Activated CD4-positive, alpha-beta T cell treated with anti-CD3 and anti-CD28 coated beads for 48 hours (primary cell): ENCODE results near the gene SMIM13.
"Not testable (repeated sequence)": the region's sequence is repeated elsewhere in the genome, so short reads cannot be mapped to it uniquely, and the experiment has no call there.

Experiments used
- DNase-seq: peaks from one replicate; pipeline ENCODE4 v3.0.0-alpha.2; 2020

Gene SMIM13

GRCh38 chr6:11085758-11086435, 7.7 kb upstream of the SMIM13 start:
- no peak for DNase-seq

- not testable (repeated sequence) for DNase-seq
Measured at GRCh38 chr6:11087141-11087812, 6.4 kb upstream of the SMIM13 start.

DNA sequence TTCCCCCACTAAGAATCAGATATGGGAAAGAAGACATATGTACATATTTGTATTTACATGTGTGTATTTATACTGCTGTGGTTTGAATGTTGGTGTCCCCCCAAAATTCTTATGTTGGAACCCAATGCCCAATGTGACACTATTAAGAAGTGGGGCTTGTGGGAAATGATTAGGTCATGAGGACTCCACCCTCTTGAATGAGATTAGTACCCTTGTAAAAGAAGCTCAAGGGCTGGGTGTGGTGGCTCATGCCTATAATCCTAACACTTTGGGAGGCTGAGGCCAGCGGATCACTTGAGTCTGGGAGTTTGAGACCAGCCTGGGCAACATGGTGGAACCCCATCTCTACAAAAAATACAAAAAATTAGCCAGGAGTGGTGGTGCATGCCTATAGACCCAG, 3.9 kb upstream of the SMIM13 start:
- no peak for DNase-seq

DNA sequence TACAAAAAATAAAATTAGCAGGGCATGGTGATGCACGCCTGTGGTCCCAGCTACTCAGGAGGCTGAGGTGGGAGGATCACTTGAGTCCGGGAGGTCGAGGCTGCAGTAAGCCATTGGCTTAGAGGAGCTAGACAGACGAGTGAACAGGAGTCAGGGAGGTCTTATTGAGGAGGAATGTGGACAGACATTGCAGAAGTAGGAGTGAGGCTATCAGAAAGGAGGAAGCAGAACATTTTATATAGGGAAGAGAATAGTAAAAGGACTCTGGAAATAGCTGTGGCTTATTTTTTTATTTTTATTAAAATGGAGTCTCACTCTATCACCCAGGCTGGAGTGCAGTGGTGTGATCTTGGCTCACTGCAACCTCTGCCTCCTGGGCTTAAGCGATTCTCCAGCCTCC, 2.5 kb upstream of the SMIM13 start:
- not testable (repeated sequence) for DNase-seq

- DNase-seq: no peak
Measured at GRCh38 chr6:11092668-11093375, 812 bp upstream of the SMIM13 start.

GRCh38 chr6:11093376-11093625, 333 bp upstream of the SMIM13 start:
- no peak for DNase-seq

GRCh38 chr6:11094411-11094851, 797 bp downstream of the SMIM13 start:
- peak; percentile 61 for DNase-seq

DNA sequence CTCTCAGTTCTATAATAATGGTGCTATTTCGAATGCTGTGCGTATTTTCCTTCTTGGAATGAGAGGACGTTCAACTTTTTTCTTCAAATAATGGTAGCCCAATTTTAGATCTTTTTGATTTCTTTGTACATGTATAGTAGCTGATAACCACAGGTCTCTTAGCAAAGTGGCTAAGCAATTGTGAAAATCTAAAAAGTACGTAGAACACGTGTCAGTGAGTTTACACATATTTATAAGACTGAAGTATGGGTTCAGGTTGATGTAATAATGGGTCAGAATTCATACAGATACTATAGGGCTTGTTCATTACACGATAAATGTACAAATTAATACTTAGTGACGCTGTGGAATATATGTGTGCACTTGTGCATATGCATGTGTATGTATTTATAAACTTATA, 1.3 kb downstream of the SMIM13 start:
- DNase-seq: no peak

GRCh38 chr6:11096109-11096508, 2.5 kb downstream of the SMIM13 start:
- peak; percentile 40 for DNase-seq

- no peak for DNase-seq
Measured at GRCh38 chr6:11097476-11097875, 3.8 kb downstream of the SMIM13 start.

DNA sequence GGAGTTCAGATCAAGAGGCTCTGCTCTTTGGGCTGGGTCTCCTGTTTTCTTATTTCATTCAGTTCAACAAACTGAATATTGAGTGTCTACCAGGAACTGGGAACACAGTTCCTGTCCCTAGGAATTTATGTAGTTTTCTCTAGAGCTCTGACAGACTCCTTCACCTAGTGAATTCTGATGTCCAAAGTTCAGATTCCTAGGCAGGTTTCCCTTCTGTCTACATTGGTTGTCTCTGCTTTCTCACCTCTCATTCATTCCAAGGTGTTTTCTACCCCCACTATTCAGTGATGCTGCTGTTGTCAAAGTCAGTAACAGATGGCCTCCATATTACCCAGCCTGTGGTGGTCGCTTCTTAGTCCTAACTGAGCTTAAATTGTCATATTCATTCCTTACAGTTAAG, 4.4 kb downstream of the SMIM13 start:
- no peak for DNase-seq

- DNase-seq: no peak
Measured at GRCh38 chr6:11101417-11101816, 7.8 kb downstream of the SMIM13 start.

- no peak for DNase-seq
Measured at GRCh38 chr6:11103065-11103464, 9.4 kb downstream of the SMIM13 start.

DNA sequence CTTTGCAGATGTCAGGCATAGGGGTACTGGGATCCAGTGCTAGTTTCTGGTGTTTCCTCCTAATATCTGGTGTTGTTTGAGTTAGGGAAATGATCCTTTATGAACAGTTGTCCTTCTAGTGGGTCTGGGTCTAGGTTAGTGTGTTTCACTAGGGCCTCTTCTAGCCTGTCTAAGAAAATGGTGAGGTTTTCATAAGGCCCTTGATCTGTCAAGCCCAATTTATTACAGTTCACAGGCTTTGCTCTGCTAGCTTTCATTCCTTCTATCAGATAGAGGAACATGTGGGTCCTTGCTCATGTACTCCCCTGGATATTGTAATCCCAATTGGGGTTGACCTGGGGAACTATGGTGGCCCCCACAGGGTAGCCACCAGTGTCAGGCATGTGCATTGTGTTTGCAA, 15.1 kb downstream of the SMIM13 start:
- DNase-seq: no peak

DNA sequence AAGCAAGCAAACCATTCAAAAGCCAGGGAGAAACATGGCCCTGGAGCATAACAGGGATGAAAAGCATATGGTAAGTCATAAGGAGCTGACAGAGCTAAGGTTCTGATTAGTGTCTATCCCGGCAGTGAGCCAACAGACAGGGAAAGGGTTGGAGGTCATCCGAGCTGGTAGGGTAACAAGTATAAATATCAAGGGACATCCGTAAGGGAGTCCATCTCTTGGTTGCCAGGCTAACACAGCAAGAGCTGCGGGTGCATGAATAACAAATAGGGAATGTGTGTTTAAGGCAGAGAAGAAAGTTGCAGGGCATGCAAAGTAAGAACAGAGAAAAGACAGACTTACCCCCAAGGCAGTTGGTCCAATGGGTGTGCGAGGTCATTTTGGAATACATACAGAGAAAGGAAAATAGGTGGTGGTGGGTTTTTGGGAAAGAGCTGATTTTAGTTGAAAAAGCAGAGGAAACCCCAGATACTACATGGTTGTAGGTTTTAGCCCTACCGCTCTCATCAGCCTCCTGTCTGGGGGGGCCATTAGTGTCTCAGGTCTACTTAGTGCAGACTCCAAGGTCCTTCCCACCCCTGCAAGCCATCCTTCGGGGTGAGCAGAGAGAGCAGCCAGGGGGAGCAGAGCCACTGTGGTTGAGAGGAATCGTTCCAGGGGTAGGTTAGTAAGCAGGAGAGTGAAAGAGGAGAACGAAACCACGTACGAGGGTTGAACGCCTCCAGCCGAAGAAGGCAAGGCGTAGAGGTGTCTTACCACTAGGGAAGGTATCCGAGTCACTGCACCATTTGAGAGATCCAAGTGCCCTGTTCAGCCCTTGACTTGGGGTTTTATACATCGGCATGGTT, 17.5 kb downstream of the SMIM13 start, which contains the start of gene ERVFRD-1:
Gene ERVFRD-1, minus strand, starts transcription at position 805 of the 848 bp plus-strand sequence. CDS start 6,415 bp downstream, outside the sequence.
- peak; percentile 28 for DNase-seq

GRCh38 chr6:11111769-11112437, 18.3 kb downstream of the SMIM13 start:
- DNase-seq: no peak

DNA sequence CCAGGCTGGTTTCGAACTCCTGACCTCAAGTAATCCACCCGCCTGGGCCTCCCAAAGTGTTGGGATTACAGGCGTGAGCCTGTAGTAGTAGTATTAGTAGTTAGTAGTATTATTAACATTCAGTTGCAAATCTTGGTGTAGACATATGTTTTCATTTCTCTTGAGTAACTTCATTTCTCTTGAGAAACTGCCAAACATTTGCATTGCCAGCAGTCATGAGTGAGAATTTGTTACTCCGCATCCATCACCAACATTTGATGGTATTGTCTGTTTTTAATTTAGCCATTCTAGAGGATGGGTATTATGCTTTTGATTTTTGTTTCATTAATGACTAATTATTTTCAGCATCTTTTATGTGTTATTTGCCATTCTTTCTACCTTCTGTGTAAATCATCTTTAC, 19.4 kb downstream of the SMIM13 start:
- no peak for DNase-seq

DNA sequence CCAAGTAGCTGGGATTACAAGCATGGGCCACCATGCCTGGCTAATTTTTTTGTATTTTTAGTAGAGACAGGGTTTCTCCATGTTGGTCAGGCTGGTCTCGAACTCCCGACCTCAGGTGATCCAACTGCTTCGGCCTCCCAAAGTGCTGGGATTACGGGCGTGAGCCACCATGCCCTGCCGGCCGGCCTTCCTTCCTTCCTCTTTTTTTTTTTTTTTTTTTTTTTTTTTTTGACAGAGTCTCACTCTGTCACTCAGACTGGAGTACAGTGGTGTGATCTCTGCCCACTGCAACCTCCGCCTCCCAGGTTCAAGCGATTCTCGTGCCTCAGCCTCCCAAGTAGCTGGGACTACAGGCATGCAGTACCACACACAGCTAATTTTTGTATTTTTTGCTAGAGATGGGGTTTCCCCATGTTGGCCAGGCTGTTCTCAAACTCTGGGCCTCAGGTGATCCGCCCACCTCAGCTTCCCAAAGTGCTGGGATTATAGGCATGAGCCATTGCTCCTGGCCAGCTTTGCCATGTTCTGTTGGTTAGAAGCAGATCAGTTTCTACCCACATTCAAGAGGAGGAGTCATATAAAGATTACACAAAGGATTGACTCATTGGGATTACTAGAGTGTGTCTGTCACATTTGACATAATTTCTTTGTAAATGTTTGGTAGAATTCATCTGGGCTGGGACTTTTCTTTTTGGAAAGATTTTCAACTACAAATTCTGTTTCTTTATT, 22.3 kb downstream of the SMIM13 start:
- peak; percentile 61 for DNase-seq

DNA sequence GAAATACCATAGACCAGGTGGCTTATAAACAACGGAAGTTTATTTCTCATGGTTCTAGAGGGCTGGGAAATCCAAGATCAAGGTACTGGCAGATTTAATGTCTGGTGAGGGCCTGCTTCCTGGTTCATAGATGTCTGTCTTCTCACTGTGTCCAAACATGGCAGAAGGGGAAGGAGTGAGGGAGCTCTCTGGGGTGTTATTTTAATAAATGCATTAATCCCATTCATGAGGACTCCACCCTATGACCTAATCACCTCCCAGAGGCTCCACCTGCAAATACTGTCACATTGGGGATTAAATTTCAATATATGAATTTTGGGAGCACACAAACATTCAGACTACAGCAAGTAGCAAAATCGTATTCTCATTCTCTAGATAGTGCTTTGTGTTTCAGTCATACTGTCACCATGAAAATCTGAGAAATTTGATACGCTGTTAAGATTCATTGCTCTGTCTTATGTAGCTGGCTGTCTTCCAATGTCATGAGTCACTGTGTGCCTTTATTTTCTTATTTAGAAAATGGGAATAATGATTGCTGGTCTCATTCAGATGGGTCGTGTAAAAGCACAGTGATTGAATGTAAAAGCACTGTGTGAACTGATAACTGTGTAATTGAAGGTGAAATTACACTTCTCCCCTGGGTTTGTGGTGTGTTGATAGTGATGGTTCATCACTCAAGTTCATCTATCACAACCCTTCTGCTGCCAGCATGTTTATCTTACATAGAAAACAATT, 26.8 kb downstream of the SMIM13 start:
- DNase-seq: no peak

DNA sequence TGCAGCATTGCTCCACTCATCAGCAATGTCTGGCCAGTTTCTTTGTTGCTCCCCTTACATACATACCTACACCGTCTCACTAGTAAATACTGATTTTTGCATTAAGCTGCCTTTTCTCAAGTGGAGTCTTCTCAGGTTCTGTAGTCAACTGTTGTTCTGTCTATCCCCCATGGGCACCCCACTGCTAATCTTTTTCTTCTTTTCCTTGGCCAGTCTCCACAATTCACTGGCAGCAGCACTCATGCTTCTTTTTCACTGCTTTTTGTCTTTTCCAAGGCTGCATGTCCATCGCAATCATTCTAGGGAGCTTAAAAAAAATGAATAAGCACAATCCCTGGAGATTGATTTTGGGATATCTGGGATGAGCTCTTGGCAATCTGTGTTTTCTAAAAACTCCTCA, 28.2 kb downstream of the SMIM13 start:
- DNase-seq: no peak

- DNase-seq: no peak
Measured at GRCh38 chr6:11122380-11122779, 28.7 kb downstream of the SMIM13 start.
